Measurements from ENCODE around the gene UBTFL1. TPM values are rescaled to one million over a fixed set of nuclear protein-coding genes. Genes with fewer than 3 reads are reported as not detected.
A peak's percentile ranks its signal among the peaks of the same experiment; 100 is the strongest.

UBTFL1 gene
- total and polyA plus RNA-seq, 2 donors (not counting 3 experiments of a cell fraction or from before 2014, with no cell fraction given): not detected

- CTCF ChIA-PET: interaction anchor here (1.0 to 1.7 kb wide), 5 partner anchors 9 to 71 kb away, joined by 3 to 5 read pairs (median 3); no protein-coding TSS in a partner anchor
- no TSS peak for BruUV-seq (replicated peaks)
- H2AFZ ChIP-seq (ENCODE audit: low read depth, low read length): peak within 1 kb of the TSS; percentile 91
- peak within 1 kb of the TSS; percentile 33 for H3K9ac ChIP-seq (replicated peaks; ENCODE audit: extremely low read depth, insufficient read depth, low read length)
- intact Hi-C loops (cut with micrococcal nuclease) (no loop called here), dilution Hi-C loops (cut with MboI; ENCODE audit: extremely low pct_ligation_motif_present, low sequenced_read_pairs) (no loop called here)
- H3K79me2 ChIP-seq (ENCODE audit: control insufficient read depth, insufficient read depth, low read length): no peaks in the 10 kb centered on the region
- H3K9me3 ChIP-seq (replicated peaks; ENCODE audit: control insufficient read depth, insufficient read depth, low read length): no peaks in the 10 kb centered on the region
- H3K9me1 ChIP-seq (replicated peaks; ENCODE audit: control insufficient read depth, extremely low read depth, insufficient read depth, low read length): no peaks in the 10 kb centered on the region
- peak; percentile 52 for DNase-seq (ENCODE audit: low read depth, low spot score)
- H3K36me3 ChIP-seq (ENCODE audit: control insufficient read depth in 2 of 2, extremely low read depth in 1 of 2, insufficient read depth in 2 of 2, low read length in 2 of 2): no peaks in the 10 kb centered on the region
- TF ChIP-seq JUN (IDR thresholded peaks at IDR 0.05; ENCODE audit: borderline replicate concordance, insufficient read depth, insufficient read length, low read depth) (no peak), POLR2A (IDR thresholded peaks at IDR 0.05; ENCODE audit: low read depth, low read length) (no peak), EZH2 (IDR thresholded peaks at IDR 0.05; ENCODE audit: borderline replicate concordance, low read depth, low read length, severe bottlenecking) (no peak), GATA2 (IDR thresholded peaks at IDR 0.05; ENCODE audit: insufficient read depth, insufficient read length, low read depth, low read length) (peak; percentile 38), FOS (IDR thresholded peaks at IDR 0.05; ENCODE audit: borderline replicate concordance, insufficient read depth, low read length) (no peak), MAX (IDR thresholded peaks at IDR 0.05; ENCODE audit: insufficient read depth, insufficient read length) (no peak), POLR2AphosphoS5 (IDR thresholded peaks at IDR 0.05; ENCODE audit: insufficient read depth, low read depth, low read length) (no peak), MYC (IDR thresholded peaks at IDR 0.05; ENCODE audit: low read depth, low read length) (no peak)
- FAIRE-seq: peak; percentile 62
- POLR2A ChIA-PET: interaction anchor here (1.2 kb wide), 1 partner anchor 63 kb away, joined by 3 read pairs; no protein-coding TSS in a partner anchor
- no peak within 1 kb of the TSS for H3K27ac ChIP-seq (ENCODE audit: insufficient read depth, low read depth, low read length)
- peak within 1 kb of the TSS; percentile 99 for H3K4me2 ChIP-seq (ENCODE audit: insufficient read depth, low read length)
- H3K27me3 ChIP-seq (ENCODE audit: control insufficient read depth in 2 of 2, insufficient read depth in 2 of 2, low read length in 2 of 2): no peaks in the 10 kb centered on the region
- no peaks in the 10 kb centered on the region for H4K20me1 ChIP-seq (replicated peaks; ENCODE audit: control insufficient read depth, extremely low read depth, insufficient read depth, low read length)
- H3K4me3 ChIP-seq (replicated peaks in 1 of 3; ENCODE audit: insufficient read depth in 1 of 3, low read depth in 1 of 3, low read length in 3 of 3): peak within 1 kb of the TSS; percentile 50 to 84 (median 77)
- peaks cover 3% of the 10 kb centered on the region for H3K4me1 ChIP-seq (ENCODE audit: control insufficient read depth, extremely low read depth, insufficient read depth, low read length)
These were observed 48.8 kb downstream of the UBTFL1 start, which contains the start of gene NAALAD2 for GRCh38 chr11:90134478-90135003. TSS of gene NAALAD2 (plus strand) at chr11:90134663. CDS start at chr11:90134759, 96 bp downstream.

All from endothelial cell of umbilical vein (primary cell).